HG02623 (cell line): ENCODE measurements around the gene SEMA4C.
"Not testable (repeated sequence)": the region's sequence is repeated elsewhere in the genome, so short reads cannot be mapped to it uniquely, and the experiment has no call there.

ENCODE experiments used
- ATAC-seq: cut with Tn5 transposase; IDR thresholded peaks from one replicate; pipeline ENCODE4 v1.9.1; 2021; ENCODE audit warnings: moderate library complexity; ENCODE audit not compliant: unreplicated experiment

SEMA4C gene

GRCh38 chr2:96897491-96898134 lies 27.7 kb upstream of the SEMA4C start:
- no peak for ATAC-seq

- no peak for ATAC-seq
Measured at GRCh38 chr2:96895746-96896651, 26.1 kb upstream of the SEMA4C start.

GRCh38 chr2:96895032-96895745 lies 25.3 kb upstream of the SEMA4C start:
- ATAC-seq = no peak

- ATAC-seq = no peak
Measured at GRCh38 chr2:96894151-96894531, 24.3 kb upstream of the SEMA4C start.

- no peak for ATAC-seq
Measured at GRCh38 chr2:96893289-96894150, 23.6 kb upstream of the SEMA4C start.

GRCh38 chr2:96891591-96892333 lies 21.9 kb upstream of the SEMA4C start:
- no peak for ATAC-seq

- no peak for ATAC-seq
Measured at GRCh38 chr2:96890726-96891385, 21.0 kb upstream of the SEMA4C start.

GRCh38 chr2:96890252-96890651 lies 20.4 kb upstream of the SEMA4C start:
- ATAC-seq = no peak

- not testable (repeated sequence) for ATAC-seq
Measured at GRCh38 chr2:96889502-96889901, 19.6 kb upstream of the SEMA4C start.

- no peak for ATAC-seq
Measured at GRCh38 chr2:96888072-96889011, 18.5 kb upstream of the SEMA4C start.

- ATAC-seq = no peak
Measured at GRCh38 chr2:96887493-96888012, 17.7 kb upstream of the SEMA4C start.

- no peak for ATAC-seq
Measured at GRCh38 chr2:96885432-96886347, 15.8 kb upstream of the SEMA4C start.

- ATAC-seq = no peak
Measured at GRCh38 chr2:96884299-96885094, 14.6 kb upstream of the SEMA4C start.

GRCh38 chr2:96883306-96883705 lies 13.4 kb upstream of the SEMA4C start:
- ATAC-seq = no peak

GRCh38 chr2:96882906-96883305 lies 13.0 kb upstream of the SEMA4C start:
- no peak for ATAC-seq

GRCh38 chr2:96882230-96882629 lies 12.3 kb upstream of the SEMA4C start:
- no peak for ATAC-seq
